GM21390 (cell line): Measurements from ENCODE around the gene CAMSAP1.
"Not testable (repeated sequence)": the region's sequence is repeated elsewhere in the genome, so short reads cannot be mapped to it uniquely, and the experiment has no call there.

Source experiments
- ATAC-seq: cut with Tn5 transposase; IDR thresholded peaks from one replicate; pipeline ENCODE4 v1.9.1; 2021; ENCODE audit not compliant: unreplicated experiment

CAMSAP1 gene

GRCh38 chr9:135920973-135921585 lies 13.7 kb upstream of the CAMSAP1 start:
- no peak for ATAC-seq

GRCh38 chr9:135920256-135920930 lies 13.0 kb upstream of the CAMSAP1 start:
- no peak for ATAC-seq

GRCh38 chr9:135919318-135919890 lies 12.1 kb upstream of the CAMSAP1 start:
- no peak for ATAC-seq

GRCh38 chr9:135916227-135916626 lies 8.9 kb upstream of the CAMSAP1 start:
- not testable (repeated sequence) for ATAC-seq

GRCh38 chr9:135914921-135915320 lies 7.6 kb upstream of the CAMSAP1 start:
- ATAC-seq = no peak

- not testable (repeated sequence) for ATAC-seq
These were observed 3.9 kb upstream of the CAMSAP1 start for GRCh38 chr9:135911233-135911632.

- no peak for ATAC-seq
These were observed 3.4 kb upstream of the CAMSAP1 start for GRCh38 chr9:135910757-135911156.

- ATAC-seq = no peak
These were observed 2.9 kb upstream of the CAMSAP1 start for GRCh38 chr9:135910216-135910615.

GRCh38 chr9:135909371-135909770 lies 2.0 kb upstream of the CAMSAP1 start:
- ATAC-seq = no peak

- ATAC-seq = no peak
These were observed 1.4 kb upstream of the CAMSAP1 start for GRCh38 chr9:135908754-135909204.

- ATAC-seq = no peak
These were observed 877 bp upstream of the CAMSAP1 start for GRCh38 chr9:135908093-135908753.

GRCh38 chr9:135907006-135907430 lies 328 bp downstream of the CAMSAP1 start:
- ATAC-seq = peak; percentile 19

GRCh38 chr9:135906291-135907005 lies 898 bp downstream of the CAMSAP1 start:
- ATAC-seq = peak; percentile 14

- no peak for ATAC-seq
These were observed 1.7 kb downstream of the CAMSAP1 start for GRCh38 chr9:135905380-135906258.

GRCh38 chr9:135903786-135904520 lies 3.4 kb downstream of the CAMSAP1 start:
- no peak for ATAC-seq

GRCh38 chr9:135903358-135903656 lies 4.0 kb downstream of the CAMSAP1 start:
- ATAC-seq = no peak

- ATAC-seq = no peak
These were observed 4.5 kb downstream of the CAMSAP1 start for GRCh38 chr9:135902655-135903357.

- ATAC-seq = no peak
These were observed 5.5 kb downstream of the CAMSAP1 start for GRCh38 chr9:135901826-135902225.
